Left ventricle myocardium inferior (tissue), 1 donor: ENCODE results near the gene BDKRB1. TPM values are rescaled to one million over a fixed set of nuclear protein-coding genes. Genes with fewer than 3 reads are reported as not detected.

Experiments used
- DNase-seq: peaks from one replicate; pipeline ENCODE4 v3.0.0-alpha.2; 2020
- H3K27ac ChIP-seq: fragments of 200-600 bp; replicated peaks from 2 replicates; pipeline ENCODE4 v1.8.0; 2021
- H3K27me3 ChIP-seq: fragments of 200-600 bp; 2 replicates; pipeline ENCODE4 v1.8.0; 2021; ENCODE audit warnings: low read depth
- H3K36me3 ChIP-seq: fragments of 200-600 bp; 2 replicates; pipeline ENCODE4 v1.8.0; 2021
- H3K4me1 ChIP-seq: fragments of 200-600 bp; 2 replicates; pipeline ENCODE4 v1.8.0; 2021
- H3K4me3 ChIP-seq: fragments of 200-600 bp; 2 replicates; pipeline ENCODE4 v1.8.0; 2021; ENCODE audit warnings: mild to moderate bottlenecking, moderate library complexity
- H3K9me3 ChIP-seq: fragments of 200-600 bp; replicated peaks from 2 replicates; pipeline ENCODE4 v1.8.0; 2021
- intact Hi-C: fragments of 100-400 bp; cut with micrococcal nuclease; formaldehyde crosslinking; loops from one replicate; pipeline ENCODE4 v1.11.0; 2022
- total RNA-seq: library from RNA; stranded (reverse); fragmentation: NEBNext Ultra II Directional; extraction: Animal tissue kit (Norgen Biotek cat#: 25700); gene quantifications from one replicate; pipeline ENCODE4 v1.2.1, GENCODE V29; 2021
- TF ChIP-seq, protein P1 (sequence below): fragments of 200-600 bp; IDR thresholded peaks from 2 replicates; pipeline ENCODE4 v1.8.0; 2021; ENCODE audit warnings: antibody characterized with exemption, mild to moderate bottlenecking, borderline replicate concordance
- donor health status: DM: no; HTN: yes; CAD: no; lungs with severe emphysema.

BDKRB1 gene
- total RNA-seq, 1 donor from 2014 or later: not detected

- DNase-seq: no peak
- Histone ChIP-seq H3K27me3 (peaks cover 65% of the 10 kb centered on the region), H3K36me3 (no peaks in the 10 kb centered on the region), H3K27ac (no peak overlapping the region), H3K4me3 (no peak overlapping the region), H3K4me1 (no peaks in the 10 kb centered on the region), H3K9me3 (no peaks in the 10 kb centered on the region)
- TF ChIP-seq, protein P1, sequence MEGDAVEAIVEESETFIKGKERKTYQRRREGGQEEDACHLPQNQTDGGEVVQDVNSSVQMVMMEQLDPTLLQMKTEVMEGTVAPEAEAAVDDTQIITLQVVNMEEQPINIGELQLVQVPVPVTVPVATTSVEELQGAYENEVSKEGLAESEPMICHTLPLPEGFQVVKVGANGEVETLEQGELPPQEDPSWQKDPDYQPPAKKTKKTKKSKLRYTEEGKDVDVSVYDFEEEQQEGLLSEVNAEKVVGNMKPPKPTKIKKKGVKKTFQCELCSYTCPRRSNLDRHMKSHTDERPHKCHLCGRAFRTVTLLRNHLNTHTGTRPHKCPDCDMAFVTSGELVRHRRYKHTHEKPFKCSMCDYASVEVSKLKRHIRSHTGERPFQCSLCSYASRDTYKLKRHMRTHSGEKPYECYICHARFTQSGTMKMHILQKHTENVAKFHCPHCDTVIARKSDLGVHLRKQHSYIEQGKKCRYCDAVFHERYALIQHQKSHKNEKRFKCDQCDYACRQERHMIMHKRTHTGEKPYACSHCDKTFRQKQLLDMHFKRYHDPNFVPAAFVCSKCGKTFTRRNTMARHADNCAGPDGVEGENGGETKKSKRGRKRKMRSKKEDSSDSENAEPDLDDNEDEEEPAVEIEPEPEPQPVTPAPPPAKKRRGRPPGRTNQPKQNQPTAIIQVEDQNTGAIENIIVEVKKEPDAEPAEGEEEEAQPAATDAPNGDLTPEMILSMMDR: no peak
- intact Hi-C loops: no loop called here
Observed at GRCh38 chr14:96252323-96252998, 3.5 kb upstream of the BDKRB1 start.

GRCh38 chr14:96252999-96253539, 2.9 kb upstream of the BDKRB1 start:
- Histone ChIP-seq H3K4me1 (no peaks in the 10 kb centered on the region), H3K27ac (no peak overlapping the region), H3K4me3 (no peak overlapping the region), H3K36me3 (no peaks in the 10 kb centered on the region), H3K9me3 (no peaks in the 10 kb centered on the region), H3K27me3 (peaks cover 68% of the 10 kb centered on the region)
- TF ChIP-seq, protein P1: no peak
- intact Hi-C loops: no loop called here
- DNase-seq: no peak

DNA sequence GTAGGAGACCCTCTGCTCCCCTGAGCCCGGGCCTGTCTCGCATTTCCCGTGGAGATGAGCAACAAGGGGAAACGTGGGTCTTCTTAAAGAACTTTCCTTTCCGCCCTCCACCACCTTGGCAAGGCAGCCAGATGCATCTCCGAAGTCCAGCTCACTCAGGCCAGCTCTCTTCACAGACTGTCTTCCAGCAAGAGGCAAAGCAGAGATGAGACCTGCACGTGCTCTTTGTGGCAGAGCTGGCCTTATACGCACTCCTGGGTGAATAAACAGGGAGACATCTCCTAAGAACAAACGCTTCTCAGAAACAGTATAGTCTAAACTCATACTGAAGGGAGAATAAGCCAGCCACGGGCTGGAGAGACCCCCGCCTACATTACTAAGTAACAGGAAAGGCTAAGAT, 1.3 kb upstream of the BDKRB1 start:
- H3K36me3 ChIP-seq: no peaks in the 10 kb centered on the region
- TF ChIP-seq, protein P1: no peak
- peaks cover 62% of the 10 kb centered on the region for H3K27me3 ChIP-seq
- H3K4me1 ChIP-seq: no peaks in the 10 kb centered on the region
- peaks cover 7% of the 10 kb centered on the region for H3K9me3 ChIP-seq
- H3K4me3 ChIP-seq: no peak overlapping the region
- no peak overlapping the region for H3K27ac ChIP-seq
- intact Hi-C loops: no loop called here
- DNase-seq: no peak

DNA sequence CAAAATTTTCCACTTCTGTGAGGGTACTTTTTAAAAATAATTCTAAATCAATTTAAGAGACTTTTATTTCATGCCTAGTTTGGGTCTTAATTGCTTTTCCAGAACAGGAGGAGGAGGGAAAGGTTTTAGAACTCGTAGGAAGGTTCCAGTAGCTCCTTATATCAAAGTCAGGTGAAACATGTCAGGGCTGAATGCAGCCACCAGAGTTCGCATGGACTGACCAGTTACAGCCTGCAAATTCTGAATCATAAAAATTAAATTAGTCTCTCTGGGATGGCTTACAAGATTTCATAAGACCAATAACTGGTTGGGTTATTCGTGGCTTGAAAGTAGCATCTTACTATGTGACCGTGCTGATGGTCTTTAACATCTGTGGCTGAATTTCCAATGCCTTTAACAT, 397 bp downstream of the BDKRB1 start:
- intact Hi-C loops: no loop called here
- Histone ChIP-seq H3K27ac (no peak overlapping the region), H3K36me3 (no peaks in the 10 kb centered on the region), H3K4me1 (no peaks in the 10 kb centered on the region), H3K9me3 (peaks cover 15% of the 10 kb centered on the region), H3K4me3 (no peak overlapping the region), H3K27me3 (peaks cover 60% of the 10 kb centered on the region)
- no peak for DNase-seq
- TF ChIP-seq, protein P1: no peak

DNA sequence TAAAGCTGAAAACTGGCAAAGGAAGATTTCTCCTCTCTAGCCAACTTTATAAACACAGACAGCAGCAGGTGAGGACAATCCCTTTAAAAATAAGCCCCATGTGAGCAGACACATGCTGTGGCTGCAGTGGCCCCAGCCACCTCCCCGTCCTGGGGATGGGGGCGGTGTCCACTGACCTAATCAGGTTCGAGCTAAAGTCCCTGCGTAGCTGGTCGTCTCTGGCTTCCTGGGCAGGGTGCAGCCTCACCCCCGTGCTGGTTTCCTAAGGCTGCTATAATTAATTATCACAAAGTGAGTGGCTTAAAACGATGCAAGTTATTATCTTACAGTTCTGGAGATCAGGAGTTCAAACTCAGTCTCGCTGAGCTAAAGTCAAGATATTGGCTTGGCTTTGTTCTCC, 1.0 kb downstream of the BDKRB1 start:
- H3K27me3 ChIP-seq: peaks cover 67% of the 10 kb centered on the region
- peaks cover 15% of the 10 kb centered on the region for H3K9me3 ChIP-seq
- DNase-seq: no peak
- intact Hi-C loops: no loop called here
- H3K27ac ChIP-seq: no peak overlapping the region
- TF ChIP-seq, protein P1: no peak
- H3K36me3 ChIP-seq: no peaks in the 10 kb centered on the region
- no peak overlapping the region for H3K4me3 ChIP-seq
- H3K4me1 ChIP-seq: no peaks in the 10 kb centered on the region
